KOPT-K1 (cell line): Measurements from ENCODE around the gene RRBP1.

Source experiments
- H3K27ac ChIP-seq: fragments of 200-600 bp; sonication (generic); 2 replicates; pipeline ENCODE4 v1.5.1; 2016; ENCODE audit warnings: antibody characterized with exemption, mild to moderate bottlenecking, low read depth, low read length; ENCODE audit not compliant: poor library complexity, severe bottlenecking
- H3K36me3 ChIP-seq: fragments of 200-600 bp; sonication (generic); 2 replicates; pipeline ENCODE4 v1.5.1; 2017; ENCODE audit warnings: antibody characterized with exemption, mild to moderate bottlenecking, low read length, moderate library complexity; ENCODE audit not compliant: insufficient read depth
- H3K9me3 ChIP-seq: fragments of 200-600 bp; sonication (generic); 2 replicates; pipeline ENCODE4 v1.5.1; 2017; ENCODE audit warnings: antibody characterized with exemption, low read length, mild to moderate bottlenecking; ENCODE audit not compliant: insufficient read depth, poor library complexity, severe bottlenecking

Gene RRBP1

GRCh38 chr20:17654649-17655285 lies 27.3 kb downstream of the RRBP1 start:
- peaks cover 9% of the 10 kb centered on the region for H3K9me3 ChIP-seq
- H3K27ac ChIP-seq: no peak overlapping the region
- H3K36me3 ChIP-seq: peaks cover 40% of the 10 kb centered on the region

GRCh38 chr20:17653835-17654648 lies 28.0 kb downstream of the RRBP1 start:
- peaks cover 38% of the 10 kb centered on the region for H3K36me3 ChIP-seq
- H3K27ac ChIP-seq: no peak overlapping the region
- H3K9me3 ChIP-seq: peaks cover 9% of the 10 kb centered on the region

- peaks cover 22% of the 10 kb centered on the region; the same call in 1 of the 2 replicates for H3K36me3 ChIP-seq
- H3K27ac ChIP-seq: no peak overlapping the region
Observed at GRCh38 chr20:17652411-17652810, 29.6 kb downstream of the RRBP1 start.

GRCh38 chr20:17651760-17652388 lies 30.2 kb downstream of the RRBP1 start:
- no peak overlapping the region for H3K27ac ChIP-seq
- peaks cover 19% of the 10 kb centered on the region; the same call in 1 of the 2 replicates for H3K36me3 ChIP-seq
- no peaks in the 10 kb centered on the region for H3K9me3 ChIP-seq

More at GRCh38 chr20:17652411-17652810, 29.6 kb downstream of the RRBP1 start:
- no peaks in the 10 kb centered on the region for H3K9me3 ChIP-seq

GRCh38 chr20:17651129-17651759 lies 30.8 kb downstream of the RRBP1 start:
- Histone ChIP-seq H3K27ac (no peak overlapping the region), H3K9me3 (no peaks in the 10 kb centered on the region), H3K36me3 (peaks cover 14% of the 10 kb centered on the region; the same call in 1 of the 2 replicates)

- Histone ChIP-seq H3K9me3 (no peaks in the 10 kb centered on the region), H3K27ac (no peak overlapping the region), H3K36me3 (peaks cover 14% of the 10 kb centered on the region; the same call in 1 of the 2 replicates)
Observed at GRCh38 chr20:17650301-17651128, 31.5 kb downstream of the RRBP1 start.

GRCh38 chr20:17648791-17649730 lies 33.0 kb downstream of the RRBP1 start:
- no peak overlapping the region for H3K27ac ChIP-seq
- no peaks in the 10 kb centered on the region for H3K9me3 ChIP-seq
- peaks cover 7% of the 10 kb centered on the region; the same call in 1 of the 2 replicates for H3K36me3 ChIP-seq

- peaks cover 4% of the 10 kb centered on the region; the same call in 1 of the 2 replicates for H3K36me3 ChIP-seq
- H3K27ac ChIP-seq: no peak overlapping the region
Observed at GRCh38 chr20:17648315-17648646, 33.8 kb downstream of the RRBP1 start.

GRCh38 chr20:17647391-17648314 lies 34.4 kb downstream of the RRBP1 start:
- no peaks in the 10 kb centered on the region for H3K9me3 ChIP-seq
- no peak overlapping the region for H3K27ac ChIP-seq
- peaks cover 6% of the 10 kb centered on the region; the same call in 1 of the 2 replicates for H3K36me3 ChIP-seq

More at GRCh38 chr20:17648315-17648646, 33.8 kb downstream of the RRBP1 start:
- H3K9me3 ChIP-seq: no peaks in the 10 kb centered on the region

- Histone ChIP-seq H3K27ac (no peak overlapping the region), H3K36me3 (peaks cover 14% of the 10 kb centered on the region; the same call in 1 of the 2 replicates), H3K9me3 (no peaks in the 10 kb centered on the region)
Observed at GRCh38 chr20:17646961-17647301, 35.1 kb downstream of the RRBP1 start.

- no peak overlapping the region for H3K27ac ChIP-seq
- peaks cover 19% of the 10 kb centered on the region; the same call in 1 of the 2 replicates for H3K36me3 ChIP-seq
- H3K9me3 ChIP-seq: no peaks in the 10 kb centered on the region
Observed at GRCh38 chr20:17646209-17646960, 35.7 kb downstream of the RRBP1 start.

GRCh38 chr20:17645546-17646208 lies 36.4 kb downstream of the RRBP1 start:
- Histone ChIP-seq H3K36me3 (peaks cover 26% of the 10 kb centered on the region; the same call in 1 of the 2 replicates), H3K9me3 (no peaks in the 10 kb centered on the region), H3K27ac (no peak overlapping the region)
